A549 (cell line): ENCODE results near the gene RPL13. TPM values are rescaled to one million over a fixed set of nuclear protein-coding genes. Genes with fewer than 3 reads are reported as not detected.

Experiments used
- ATAC-seq, 2 experiments: fragments of 200-7000 bp in 1 of 2; fragments of >200 bp in 1 of 2; cut with Nextera tagmentation in 1 of 2; cut with Tn5 transposase in 1 of 2; 3 replicates each; pipeline versions ENCODE4 v1.8.0 to v1.9.1; 2018 to 2020; ENCODE audit warnings: mild to moderate bottlenecking in 1 of 2, moderate library complexity in 1 of 2
- CTCF ChIA-PET: fragments of 300-600 bp; sonication (Branson Sonifier 250); formaldehyde crosslinking; extraction: SDS; loops from one replicate; lab custom pipeline; 2021; ENCODE audit warnings: antibody characterized with exemption, inconsistent platforms; lab: Yijun Ruan, JAX
- POLR2A ChIA-PET: fragments of 350-600 bp; formaldehyde crosslinking; extraction: SDS; loops from one replicate; lab custom pipeline; 2021; ENCODE audit warnings: antibody characterized with exemption, inconsistent platforms; lab: Yijun Ruan, JAX
- DNase-seq, 2 experiments: peaks; one replicate each; pipeline versions ENCODE4 v3.0.0 to v3.0.0-alpha.2; 2011 to 2016; ENCODE audit warnings: low read depth in 1 of 2, low spot score in 1 of 2
- FAIRE-seq: peaks from 2 replicates; lab custom pipeline; 2011; peaks lifted over from hg19 to GRCh38; lab: Jason Lieb, UNC
- H3K27ac ChIP-seq, 2 experiments: fragments of >200 bp; sonication (Bioruptor Twin); formaldehyde crosslinking; 3 replicates each; pipeline ENCODE4 v1.5.1; 2016 to 2017
- H3K4me1 ChIP-seq: fragments of >200 bp; sonication (Bioruptor Twin); formaldehyde crosslinking; 3 replicates; pipeline ENCODE4 v1.6.1; 2016
- H3K4me2 ChIP-seq: fragments of >200 bp; sonication (Bioruptor Twin); formaldehyde crosslinking; 3 replicates; pipeline ENCODE4 v1.6.1; 2016
- H3K4me3 ChIP-seq: fragments of >200 bp; sonication (Bioruptor Twin); formaldehyde crosslinking; 3 replicates; pipeline ENCODE4 v1.5.1; 2016
- H3K9me3 ChIP-seq: fragments of >200 bp; sonication (Bioruptor Twin); formaldehyde crosslinking; 3 replicates; pipeline ENCODE4 v1.6.1; 2016
- ATOH8 ChIP-seq: fragments of 250-450 bp; sonication (Bioruptor Pico); IDR thresholded peaks from 2 replicates; pipeline ENCODE4 v1.5.0; 2020; ENCODE audit warnings: low read depth, mild to moderate bottlenecking, moderate library complexity
- ELK1 ChIP-seq: fragments of 150-350 bp; IDR thresholded peaks from 2 replicates; pipeline ENCODE4 v1.6.1; 2014; ENCODE audit warnings: low read depth, mild to moderate bottlenecking, low read length
- FOSL2 ChIP-seq, 2 experiments: fragments of 450-650 bp in 1 of 2; fragments of >200 bp in 1 of 2; sonication (Bioruptor Twin) in 1 of 2; formaldehyde crosslinking; IDR thresholded peaks; 2 replicates each; pipeline versions ENCODE4 v1.5.0 to v1.6.1; 2016 to 2020; ENCODE audit warnings: mild to moderate bottlenecking in 1 of 2, moderate library complexity in 1 of 2
- HEYL ChIP-seq: fragments of 250-450 bp; sonication (Bioruptor Pico); IDR thresholded peaks from 2 replicates; pipeline ENCODE4 v1.8.0; 2021; ENCODE audit warnings: mild to moderate bottlenecking, moderate library complexity
- KDM1A ChIP-seq: fragments of 200-600 bp; sonication (generic); IDR thresholded peaks from 2 replicates; pipeline ENCODE4 v1.6.1; 2016; ENCODE audit warnings: low read depth, mild to moderate bottlenecking
- MAX ChIP-seq: IDR thresholded peaks from 2 replicates; pipeline ENCODE4 v1.6.1; 2012
- MAZ ChIP-seq: fragments of 150-350 bp; IDR thresholded peaks from 2 replicates; pipeline ENCODE4 v1.6.1; 2014; ENCODE audit warnings: antibody characterized with exemption, low read depth, low read length, borderline replicate concordance
- MYC ChIP-seq: IDR thresholded peaks from 2 replicates; pipeline ENCODE4 v1.6.1; 2012; ENCODE audit warnings: mild to moderate bottlenecking, inconsistent platforms, low read length, improper control_type of control experiment, borderline replicate concordance
- NFE2L2 ChIP-seq: fragments of 150-350 bp; conservative IDR thresholded peaks from 2 replicates; pipeline ENCODE4 v1.6.1; 2014; ENCODE audit warnings: low read length
- RARB ChIP-seq: fragments of 250-450 bp; sonication (Bioruptor Pico); IDR thresholded peaks from 2 replicates; pipeline ENCODE4 v1.8.0; 2021; ENCODE audit warnings: mild to moderate bottlenecking, moderate library complexity
- RCOR1 ChIP-seq: fragments of 150-350 bp; IDR thresholded peaks from 2 replicates; pipeline ENCODE4 v1.6.1; 2014; ENCODE audit warnings: antibody characterized with exemption, low read length, low read depth
- REST ChIP-seq: fragments of 200-600 bp; sonication (generic); IDR thresholded peaks from 2 replicates; pipeline ENCODE4 v1.6.1; 2016; ENCODE audit warnings: antibody characterized with exemption, mild to moderate bottlenecking, moderate library complexity
- RFX5 ChIP-seq: fragments of 450-650 bp; IDR thresholded peaks from 2 replicates; pipeline ENCODE4 v1.7.1; 2014; ENCODE audit warnings: antibody characterized with exemption, mild to moderate bottlenecking, moderate library complexity
- RNF2 ChIP-seq: fragments of 200-600 bp; sonication (generic); IDR thresholded peaks from 2 replicates; pipeline ENCODE4 v1.6.1; 2016; ENCODE audit warnings: low read depth, mild to moderate bottlenecking, antibody characterized with exemption, moderate library complexity, borderline replicate concordance
- ZFP36 ChIP-seq: fragments of 450-650 bp; IDR thresholded peaks from 2 replicates; pipeline ENCODE4 v1.6.1; 2014; ENCODE audit warnings: borderline replicate concordance; ENCODE audit not compliant: partially characterized antibody
- WGBS: methylation state at CpG from one replicate; pipeline ENCODE4 v1.1.6; 2017; ENCODE audit errors: missing lambda C conversion rate; 5-methylcytosine and 5-hydroxymethylcytosine counted together
- polyA plus RNA-seq, 4 experiments: library from polyadenylated mRNA; depleted of rRNA in 3 of 4; stranded (reverse); fragments of >200 nt; fragmentation: RNase III in 1 of 4; extraction: RNeasy Plus Mini Kit Qiagen cat#74134 plus additional on column Dnase treatment in 1 of 4; gene quantifications; 2 replicates in 3 of 4; 3 replicates in 1 of 4; pipeline ENCODE4 v1.2.3, GENCODE V29; 2011 to 2017

The RPL13 gene
- polyA plus RNA-seq, 2 of the 4 experiments (the other 2 are of a cell fraction): 2,911 to 3,044 TPM

- TF ChIP-seq REST (no peak), ZFP36 (no peak), FOSL2 (IDR thresholded peaks at IDR 0.05) (no peak), FOSL2 (CRISPR knock-in tag; IDR thresholded peaks at IDR 0.05) (no peak), ELK1 (no peak), HEYL (CRISPR knock-in tag) (no peak), RNF2 (no peak)
These were observed 14.5 kb upstream of the RPL13 start (continued) for GRCh38 chr16:89545831-89546574.

- CTCF ChIA-PET: interaction anchor here (6.2 kb wide), 1 partner anchor 11 kb away, joined by 41 read pairs; no protein-coding TSS in a partner anchor
- no peak for TF ChIP-seq HEYL (CRISPR knock-in tag)
- no peak for TF ChIP-seq RARB (CRISPR knock-in tag)
- no peak for TF ChIP-seq MAZ
- no peak for TF ChIP-seq NFE2L2
- TF ChIP-seq MYC: no peak
- no peak for TF ChIP-seq RNF2
- no peak for TF ChIP-seq KDM1A
- no peak for TF ChIP-seq MAX
- TF ChIP-seq REST: no peak
- no peak for TF ChIP-seq RFX5
- TF ChIP-seq RCOR1: no peak
- no peak for TF ChIP-seq ATOH8 (CRISPR knock-in tag)
- no peak for FAIRE-seq
These were observed 13.7 kb upstream of the RPL13 start for GRCh38 chr16:89546781-89547180.

More at GRCh38 chr16:89546781-89547180, 13.7 kb upstream of the RPL13 start:
- Histone ChIP-seq H3K4me2 (no peak overlapping the region), H3K27ac (no peak overlapping the region), H3K9me3 (no peaks in the 10 kb centered on the region), H3K4me3 (no peak overlapping the region), H3K4me1 (no peaks in the 10 kb centered on the region)
- ATAC-seq (no peak), DNase-seq (no peak)
- 96% methylated on average over 19 of the region's 19 CpGs for WGBS
- POLR2A ChIA-PET: no interaction called here
